SJSA1 (cell line): ENCODE data around the gene NENF. TPM values are rescaled to one million over a fixed set of nuclear protein-coding genes. Genes with fewer than 3 reads are reported as not detected.
A peak's percentile ranks its signal among the peaks of the same experiment; 100 is the strongest.

Experiments used
- DNase-seq, 2 experiments: peaks; one replicate each; pipeline ENCODE4 v3.0.0-alpha.2; 2015 to 2020; ENCODE audit warnings: low spot score in 2 of 2, low read depth in 1 of 2
- H3K27ac ChIP-seq: fragments of 250-450 bp; sonication (Bioruptor Pico); 2 replicates; pipeline ENCODE4 v1.5.1; 2020; ENCODE audit warnings: mild to moderate bottlenecking, moderate library complexity
- H3K27me3 ChIP-seq: fragments of 250-450 bp; sonication (Bioruptor Pico); replicated peaks from 2 replicates; pipeline ENCODE4 v1.5.1; 2020; ENCODE audit warnings: mild to moderate bottlenecking, moderate library complexity
- H3K36me3 ChIP-seq: fragments of 250-450 bp; sonication (Bioruptor Pico); 2 replicates; pipeline ENCODE4 v1.5.1; 2020; ENCODE audit warnings: mild to moderate bottlenecking
- H3K4me1 ChIP-seq: fragments of 250-450 bp; sonication (Bioruptor Pico); replicated peaks from 2 replicates; pipeline ENCODE4 v1.6.1; 2021; ENCODE audit warnings: mild to moderate bottlenecking
- H3K4me3 ChIP-seq: fragments of 250-450 bp; sonication (Bioruptor Pico); 2 replicates; pipeline ENCODE4 v1.5.1; 2020; ENCODE audit warnings: mild to moderate bottlenecking
- H3K9me3 ChIP-seq: fragments of 250-450 bp; sonication (Bioruptor Pico); replicated peaks from 2 replicates; pipeline ENCODE4 v1.5.1; 2020; ENCODE audit warnings: mild to moderate bottlenecking
- total RNA-seq: library from RNA; depleted of rRNA; stranded (reverse); fragments of >200 nt; shearing (Covaris generic); gene quantifications from 2 replicates; pipeline ENCODE4 v1.2.3, GENCODE V29; 2014

Gene NENF
- total RNA-seq, 1 experiment from 2014 or later = 68.9 TPM

DNA sequence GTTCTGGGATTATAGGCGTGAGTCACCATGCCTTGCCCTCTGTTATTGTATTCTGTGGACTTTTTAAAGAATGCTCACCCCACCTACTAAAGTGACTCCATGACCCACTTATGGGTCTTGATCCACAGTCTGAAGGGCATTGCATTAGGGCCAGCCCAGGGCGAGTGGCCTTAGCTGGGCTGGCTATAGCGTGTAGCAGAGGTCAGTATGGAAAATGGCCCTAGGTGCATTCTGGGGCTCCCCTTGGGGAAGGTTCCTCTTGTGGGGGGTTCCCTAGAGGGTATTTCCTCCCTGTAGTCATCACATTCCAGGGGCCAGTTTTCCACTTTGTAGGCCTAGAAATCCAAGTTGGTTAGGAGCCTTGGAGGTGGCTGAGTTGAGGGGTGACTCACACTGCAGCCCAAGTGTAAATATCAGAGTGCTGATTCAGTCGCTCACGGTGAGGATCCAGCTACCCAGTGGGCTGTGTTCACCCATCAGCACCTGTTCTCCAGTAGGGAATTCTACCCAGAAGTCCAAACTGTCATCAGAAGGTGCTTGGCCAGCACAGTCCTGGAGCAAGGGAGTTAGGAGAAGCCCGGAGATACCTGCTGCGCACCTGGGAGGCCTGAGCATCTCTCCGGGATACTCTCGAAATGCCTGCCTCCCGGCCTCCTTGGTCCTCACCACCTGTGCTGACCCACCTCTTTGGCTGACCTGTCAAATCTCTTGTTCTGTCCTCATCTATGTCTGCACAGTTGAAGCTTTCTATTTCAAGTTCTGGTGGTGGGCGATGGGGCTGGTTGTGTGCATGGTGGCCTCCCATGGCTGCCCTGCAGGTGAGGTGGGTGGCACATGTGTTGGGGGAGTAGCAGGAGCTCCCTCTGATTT is 52.2 kb downstream of the NENF start:
- H3K27ac ChIP-seq = peak overlapping the region; percentile 62
- peaks cover 64% of the 10 kb centered on the region for H3K4me1 ChIP-seq
- H3K4me3 ChIP-seq = no peak overlapping the region
- H3K27me3 ChIP-seq = no peaks in the 10 kb centered on the region
- no peaks in the 10 kb centered on the region for H3K36me3 ChIP-seq
- DNase-seq = peak; percentile 76 to 77
- H3K9me3 ChIP-seq = no peaks in the 10 kb centered on the region

DNA sequence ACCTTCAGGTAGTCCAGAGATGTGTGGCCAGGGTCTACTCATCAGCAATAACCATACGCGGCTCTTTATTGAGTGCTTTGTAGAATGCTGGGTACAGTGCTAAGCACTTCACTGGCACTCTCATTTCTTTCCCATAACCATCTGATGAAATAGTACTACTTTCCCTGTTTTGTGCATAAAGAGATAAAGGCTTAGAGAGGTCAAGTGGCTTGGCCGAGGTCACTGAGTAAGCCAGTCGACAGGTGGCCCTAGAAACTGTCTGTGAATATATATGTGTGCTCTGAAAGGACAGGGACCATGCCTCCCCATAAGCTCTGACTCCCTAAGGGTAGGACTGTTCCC is 52.8 kb downstream of the NENF start:
- DNase-seq = no peak
- Histone ChIP-seq H3K36me3 (no peaks in the 10 kb centered on the region), H3K4me3 (no peak overlapping the region), H3K9me3 (no peaks in the 10 kb centered on the region), H3K27me3 (no peaks in the 10 kb centered on the region), H3K27ac (peak overlapping the region; percentile 62), H3K4me1 (peaks cover 64% of the 10 kb centered on the region)

DNA sequence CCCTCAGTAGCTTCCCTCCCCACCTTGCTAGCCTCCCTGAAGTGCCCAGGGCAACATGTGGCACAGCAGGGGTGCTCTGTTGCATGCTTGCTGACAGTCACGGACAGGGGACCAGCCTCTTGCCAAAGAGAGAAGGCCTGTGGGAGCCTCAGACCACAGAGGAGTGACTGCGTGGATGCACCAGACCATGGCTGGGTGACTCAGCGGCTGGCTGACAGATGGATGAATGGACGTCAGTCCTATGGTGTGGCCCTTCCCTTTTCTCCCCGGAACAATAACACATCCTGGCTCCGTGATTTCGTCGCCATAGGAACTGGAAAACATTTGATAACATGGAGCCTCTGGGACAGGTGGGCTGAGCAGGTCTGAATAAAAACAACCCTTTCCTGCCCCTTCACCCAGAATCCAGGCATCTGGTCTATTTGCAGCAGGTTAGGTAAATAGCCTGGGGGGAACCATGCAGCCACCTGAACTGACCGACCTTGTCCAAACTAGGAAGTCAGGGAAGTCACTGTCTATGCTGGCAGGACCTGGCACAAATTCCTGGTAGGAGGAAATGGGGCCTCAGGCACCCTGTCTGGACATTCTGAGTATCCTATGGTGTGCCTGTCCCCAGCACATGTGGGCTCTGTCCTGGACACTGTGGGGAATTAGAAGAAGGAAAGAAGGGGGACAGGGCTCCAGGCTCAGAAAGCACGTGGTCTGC is 53.3 kb downstream of the NENF start:
- Histone ChIP-seq H3K27ac (peak overlapping the region; percentile 81), H3K27me3 (no peaks in the 10 kb centered on the region), H3K4me3 (no peak overlapping the region), H3K4me1 (peaks cover 64% of the 10 kb centered on the region), H3K9me3 (no peaks in the 10 kb centered on the region), H3K36me3 (no peaks in the 10 kb centered on the region)
- DNase-seq = peak; percentile 86 to 94

DNA sequence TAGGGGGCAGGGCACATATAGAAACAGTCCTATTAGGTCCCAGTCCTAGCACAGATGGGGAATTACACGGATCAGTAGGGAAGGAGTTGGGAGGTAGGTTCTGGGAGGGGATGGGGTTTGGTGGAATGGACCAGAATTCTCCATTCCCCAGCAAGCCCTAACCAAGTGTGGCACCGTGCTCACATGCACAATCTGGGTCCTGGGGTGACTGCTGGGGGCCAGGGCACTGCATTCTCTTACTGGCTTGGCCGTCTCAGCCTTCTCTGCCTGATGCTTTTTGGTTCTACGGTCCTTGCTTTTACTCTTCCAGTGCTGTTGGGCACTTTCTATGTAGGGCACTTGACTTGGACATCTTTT is 53.9 kb downstream of the NENF start:
- peak overlapping the region; percentile 81 for H3K27ac ChIP-seq
- H3K9me3 ChIP-seq = no peaks in the 10 kb centered on the region
- no peaks in the 10 kb centered on the region for H3K36me3 ChIP-seq
- H3K4me1 ChIP-seq = peaks cover 64% of the 10 kb centered on the region
- no peak for DNase-seq
- H3K27me3 ChIP-seq = no peaks in the 10 kb centered on the region
- H3K4me3 ChIP-seq = no peak overlapping the region

DNA sequence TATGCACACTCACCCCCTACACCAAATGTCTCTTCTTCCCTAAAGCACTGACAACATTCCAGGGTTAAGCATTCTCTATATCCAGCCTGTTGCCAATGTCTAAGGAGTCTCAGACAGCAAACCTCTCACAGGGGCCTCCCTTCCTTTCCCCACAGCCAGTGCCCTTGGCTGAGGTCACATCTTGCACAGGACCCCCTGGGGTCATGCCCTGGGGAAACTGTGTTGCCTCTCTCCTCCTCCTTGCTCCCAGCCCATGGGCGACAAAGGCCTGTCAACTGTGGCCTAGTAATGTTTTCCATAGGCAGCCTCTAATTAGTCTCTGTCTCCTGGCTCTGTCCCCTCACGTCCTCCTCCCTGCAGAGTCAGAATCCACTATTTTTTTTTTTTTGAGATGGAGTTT is 54.6 kb downstream of the NENF start:
- Histone ChIP-seq H3K27ac (no peak overlapping the region), H3K9me3 (no peaks in the 10 kb centered on the region; the same call in 1 of the 2 replicates), H3K27me3 (no peaks in the 10 kb centered on the region), H3K36me3 (no peaks in the 10 kb centered on the region), H3K4me1 (peaks cover 58% of the 10 kb centered on the region), H3K4me3 (no peak overlapping the region)
- no peak for DNase-seq

DNA sequence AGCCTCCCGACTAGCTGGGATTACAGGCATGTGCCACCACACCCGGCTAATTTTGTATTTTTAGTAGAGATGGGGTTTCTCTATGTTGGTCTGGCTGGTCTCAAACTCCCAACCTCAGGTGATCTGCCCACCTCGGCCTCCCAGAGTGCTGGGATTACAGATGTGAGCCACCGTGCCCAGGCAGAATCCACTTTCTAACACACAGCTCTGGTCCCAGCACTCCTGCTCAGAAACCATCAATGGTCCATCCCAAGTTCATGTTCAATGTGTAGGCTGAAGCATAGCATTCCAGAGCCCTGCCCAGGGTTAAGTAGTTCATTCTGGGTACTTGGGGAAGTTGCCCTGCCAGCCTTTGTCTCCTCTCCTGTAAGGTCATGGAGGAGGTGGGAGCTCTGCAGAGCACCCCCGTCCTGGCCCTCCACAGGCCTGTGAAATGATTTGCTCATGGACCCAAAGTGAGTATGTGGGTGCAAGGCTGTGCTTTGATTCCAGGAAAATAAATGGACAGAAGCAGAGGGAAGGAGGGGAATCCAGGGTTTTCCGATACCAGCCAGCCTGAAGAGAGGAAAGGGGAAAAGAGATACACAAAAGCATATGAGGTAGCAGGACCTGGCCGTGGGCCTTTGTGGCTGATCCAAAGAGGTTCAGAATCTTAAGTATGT is 55.2 kb downstream of the NENF start:
- no peak for DNase-seq
- Histone ChIP-seq H3K4me1 (peaks cover 52% of the 10 kb centered on the region), H3K27ac (peak overlapping the region; percentile 27), H3K9me3 (no peaks in the 10 kb centered on the region; the same call in 1 of the 2 replicates), H3K4me3 (no peak overlapping the region), H3K27me3 (no peaks in the 10 kb centered on the region), H3K36me3 (no peaks in the 10 kb centered on the region)

DNA sequence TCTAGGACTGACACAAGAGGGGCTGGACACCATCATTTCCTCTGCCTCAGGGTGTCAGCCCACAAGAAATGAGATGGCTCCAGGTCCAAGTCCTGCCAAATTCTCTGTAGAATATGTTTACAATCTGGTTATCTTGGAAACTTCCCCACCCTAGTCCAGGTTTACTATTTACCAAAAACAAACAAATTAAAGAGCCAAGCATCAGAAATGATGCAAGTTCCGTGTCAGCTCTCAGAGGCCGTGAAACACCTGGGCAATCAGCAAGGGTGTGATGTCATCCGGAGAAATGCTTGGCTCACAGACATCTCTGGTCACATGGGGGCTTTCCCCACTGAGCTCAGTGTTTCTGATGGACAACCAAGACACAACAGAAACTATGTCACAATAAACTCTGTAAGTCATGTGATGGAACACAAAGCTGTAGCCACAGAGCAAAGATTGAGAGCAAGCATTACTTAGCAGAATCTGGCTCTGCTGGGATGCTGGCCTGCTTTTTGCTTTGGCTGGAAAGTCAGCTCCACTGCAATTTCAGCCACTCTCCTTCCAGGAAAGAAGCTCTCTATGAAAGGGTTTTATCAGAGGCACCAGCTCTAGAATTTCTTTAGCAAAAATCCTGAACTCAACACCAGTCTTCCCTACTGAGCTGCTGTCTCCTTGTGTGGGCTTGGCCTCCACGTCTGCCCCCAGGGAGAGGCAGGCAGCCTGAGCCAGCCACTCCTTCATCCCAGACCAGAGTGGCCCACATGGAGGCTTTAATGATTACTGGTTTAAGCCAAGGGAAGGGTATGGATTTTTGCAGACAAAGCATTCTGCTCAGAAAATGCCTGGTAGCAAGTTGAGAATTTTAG is 55.9 kb downstream of the NENF start:
- Histone ChIP-seq H3K27me3 (no peaks in the 10 kb centered on the region), H3K4me1 (peaks cover 47% of the 10 kb centered on the region), H3K9me3 (no peaks in the 10 kb centered on the region; the same call in 1 of the 2 replicates), H3K27ac (peak overlapping the region; percentile 27), H3K4me3 (no peak overlapping the region), H3K36me3 (no peaks in the 10 kb centered on the region)
- DNase-seq = peak in 1 of 2 experiments; percentile 50

DNA sequence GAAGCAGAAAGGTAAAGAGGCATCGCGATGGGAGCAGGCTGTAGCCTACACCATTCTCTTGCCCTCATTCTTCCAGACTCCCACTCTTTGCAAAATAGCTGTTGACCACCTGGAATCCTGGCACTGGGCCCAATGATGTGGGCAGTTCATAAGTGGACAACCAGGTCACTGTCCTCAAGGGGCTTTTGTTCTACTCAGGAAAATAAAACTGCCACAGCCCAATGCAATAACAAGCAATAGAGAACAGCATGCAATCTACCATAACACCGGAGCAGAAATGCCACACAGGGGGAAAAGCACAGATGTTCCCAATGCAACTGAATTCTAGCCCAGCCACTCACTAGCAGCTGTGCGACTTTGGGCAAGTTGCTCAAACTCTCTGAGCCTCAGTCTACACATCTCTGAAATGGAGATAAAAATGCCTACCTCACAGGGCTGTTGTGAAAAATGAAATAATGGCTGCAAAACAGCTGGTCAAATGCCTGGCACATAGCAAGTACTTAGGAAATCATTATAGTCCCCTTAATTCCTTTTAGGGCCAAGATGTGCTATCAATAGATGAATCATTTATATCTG is 56.7 kb downstream of the NENF start:
- Histone ChIP-seq H3K4me1 (peaks cover 40% of the 10 kb centered on the region), H3K27me3 (no peaks in the 10 kb centered on the region), H3K9me3 (no peaks in the 10 kb centered on the region; the same call in 1 of the 2 replicates), H3K36me3 (no peaks in the 10 kb centered on the region), H3K27ac (peak overlapping the region; percentile 27; the same call in 1 of the 2 replicates), H3K4me3 (no peak overlapping the region)
- no peak for DNase-seq

DNA sequence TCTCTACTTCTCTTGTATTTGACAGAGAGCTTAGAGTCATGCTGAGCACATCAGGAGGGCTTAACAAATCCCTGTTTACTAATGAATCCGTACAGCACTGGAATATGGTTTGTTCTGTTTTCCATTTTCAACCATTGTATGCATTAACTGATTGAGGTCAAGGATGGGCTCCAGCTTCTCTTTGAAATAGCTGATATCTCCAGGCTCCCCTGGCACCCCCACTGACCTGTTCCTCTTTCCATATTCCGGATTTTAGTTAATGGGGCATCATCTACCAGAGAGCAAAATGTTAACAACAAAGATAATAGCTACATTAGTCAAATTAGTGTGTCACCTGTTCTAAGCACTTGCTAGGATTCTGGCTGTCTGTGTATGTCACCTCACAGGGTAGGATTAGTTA is 57.6 kb downstream of the NENF start:
- no peak overlapping the region for H3K4me3 ChIP-seq
- H3K9me3 ChIP-seq = no peaks in the 10 kb centered on the region; the same call in 1 of the 2 replicates
- peaks cover 31% of the 10 kb centered on the region for H3K4me1 ChIP-seq
- DNase-seq = no peak
- H3K36me3 ChIP-seq = no peaks in the 10 kb centered on the region
- no peaks in the 10 kb centered on the region for H3K27me3 ChIP-seq
- no peak overlapping the region for H3K27ac ChIP-seq

DNA sequence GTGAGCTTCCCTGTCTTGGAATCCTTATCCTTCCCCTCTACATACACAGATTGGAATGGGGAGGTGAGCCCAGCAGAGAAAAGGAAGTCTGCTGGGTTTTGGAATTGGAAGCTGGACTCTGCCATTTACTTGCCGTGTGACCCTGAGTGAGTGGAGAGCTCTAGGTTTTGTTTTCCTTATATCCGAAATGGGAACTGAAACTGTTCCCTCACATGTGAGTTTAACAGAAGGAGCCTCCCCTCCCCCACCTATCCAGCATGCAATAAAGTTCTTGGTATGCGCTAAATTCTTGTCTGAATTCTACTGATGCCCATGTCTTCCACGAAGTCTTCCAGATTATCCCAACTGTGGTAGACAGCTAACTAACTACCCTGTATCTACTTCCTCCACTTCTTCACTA is 58.7 kb downstream of the NENF start:
- Histone ChIP-seq H3K4me3 (no peak overlapping the region), H3K9me3 (no peaks in the 10 kb centered on the region; the same call in 1 of the 2 replicates), H3K4me1 (peaks cover 19% of the 10 kb centered on the region), H3K27me3 (no peaks in the 10 kb centered on the region), H3K27ac (no peak overlapping the region), H3K36me3 (no peaks in the 10 kb centered on the region)
- DNase-seq = no peak
